PC-9 (cell line): ENCODE measurements around the gene GINS1. TPM values are rescaled to one million over a fixed set of nuclear protein-coding genes. Genes with fewer than 3 reads are reported as not detected.

Experiments
- BruUV-seq: library from RNA; stranded (reverse); fragments of 400-500 nt; replicated peaks from 2 replicates; lab custom pipeline; 2021; lab: Mats Ljungman, UMichigan
- CTCF ChIA-PET: fragments of 300-600 bp; sonication (Branson Sonifier 250); formaldehyde crosslinking; loops from one replicate; lab custom pipeline; 2022; ENCODE audit warnings: antibody characterized with exemption; lab: Charles Lee
- POLR2A ChIA-PET: fragments of 300-600 bp; sonication (Branson Sonifier 250); formaldehyde crosslinking; loops from one replicate; lab custom pipeline; 2022; ENCODE audit warnings: antibody characterized with exemption; ENCODE audit not compliant: unreplicated experiment; lab: Charles Lee
- DNase-seq, 2 experiments: peaks; one replicate each; pipeline versions ENCODE4 v3.0.0 to v3.0.0-alpha.2; 2015 to 2022; ENCODE audit warnings: mixed read lengths in 1 of 2
- H2AFZ ChIP-seq: fragments of 200-600 bp; sonication (generic); 2 replicates; pipeline ENCODE4 v1.8.1; 2017; ENCODE audit warnings: antibody characterized with exemption
- H3F3A ChIP-seq: fragments of 200-600 bp; sonication (generic); 2 replicates; pipeline ENCODE4 v1.8.1; 2017; ENCODE audit warnings: antibody characterized with exemption, mild to moderate bottlenecking, low read depth; ENCODE audit not compliant: insufficient read depth
- H3K27ac ChIP-seq: fragments of 200-600 bp; sonication (generic); 2 replicates; pipeline ENCODE4 v1.6.1; 2016; ENCODE audit warnings: mixed run types
- H3K27me3 ChIP-seq: fragments of 200-600 bp; sonication (generic); 2 replicates; pipeline ENCODE4 v1.6.1; 2016; ENCODE audit warnings: low read depth, mixed run types; ENCODE audit not compliant: insufficient read depth
- H3K36me3 ChIP-seq: fragments of 200-600 bp; sonication (generic); 2 replicates; pipeline ENCODE4 v1.6.1; 2016; ENCODE audit warnings: low read depth, mixed run types
- H3K4me1 ChIP-seq: fragments of 200-600 bp; sonication (generic); replicated peaks from 2 replicates; pipeline ENCODE4 v1.6.1; 2016; ENCODE audit warnings: mixed run types; ENCODE audit not compliant: insufficient read depth
- H3K4me2 ChIP-seq: fragments of 200-600 bp; sonication (generic); 2 replicates; pipeline ENCODE4 v1.6.1; 2017; ENCODE audit warnings: mixed run types
- H3K4me3 ChIP-seq: fragments of 200-600 bp; sonication (generic); 2 replicates; pipeline ENCODE4 v1.6.1; 2016; ENCODE audit warnings: mixed run types
- H3K79me2 ChIP-seq: fragments of 200-600 bp; sonication (generic); 2 replicates; pipeline ENCODE4 v1.6.1; 2017; ENCODE audit warnings: low read depth, mixed run types
- H3K9me2 ChIP-seq: fragments of 200-600 bp; sonication (generic); 2 replicates; pipeline ENCODE4 v1.8.1; 2017; ENCODE audit warnings: mild to moderate bottlenecking; ENCODE audit not compliant: insufficient read depth
- H3K9me3 ChIP-seq: fragments of 200-600 bp; sonication (generic); 2 replicates; pipeline ENCODE4 v1.8.1; 2016; ENCODE audit warnings: low read depth; ENCODE audit not compliant: insufficient read depth
- H4K20me1 ChIP-seq: fragments of 200-600 bp; sonication (generic); 2 replicates; pipeline ENCODE4 v1.8.1; 2017; ENCODE audit not compliant: insufficient read depth
- CTCF ChIP-seq: fragments of 200-600 bp; sonication (generic); conservative IDR thresholded peaks from 2 replicates; pipeline ENCODE4 v1.6.1; 2017; ENCODE audit warnings: mixed run types, antibody characterized with exemption, mild to moderate bottlenecking, moderate library complexity
- EZH2 ChIP-seq: fragments of 200-600 bp; sonication (generic); IDR thresholded peaks from 2 replicates; pipeline ENCODE4 v1.8.0; 2017; ENCODE audit warnings: antibody characterized with exemption, low read depth
- intact Hi-C: fragments of 100-400 bp; cut with micrococcal nuclease; formaldehyde crosslinking; loops from one replicate; pipeline ENCODE4 v1.10.0; 2022; ENCODE audit not compliant: unreplicated experiment
- total RNA-seq: library from RNA; stranded (reverse); gene quantifications from 2 replicates; pipeline ENCODE4 v1.2.3, GENCODE V29; 2021

GINS1 gene
- total RNA-seq, 1 experiment from 2014 or later: 27.8 TPM

GRCh38 chr20:25421102-25421501 lies 13.6 kb downstream of the GINS1 start:
- TF ChIP-seq CTCF: no peak
- TF ChIP-seq EZH2: no peak
- Histone ChIP-seq H3K27me3 (no peaks in the 10 kb centered on the region), H2AFZ (no peak overlapping the region), H3K79me2 (no peaks in the 10 kb centered on the region), H4K20me1 (no peaks in the 10 kb centered on the region), H3K4me3 (no peak overlapping the region), H3F3A (peaks cover 9% of the 10 kb centered on the region), H3K4me2 (no peak overlapping the region), H3K27ac (no peak overlapping the region), H3K9me3 (no peaks in the 10 kb centered on the region), H3K9me2 (no peaks in the 10 kb centered on the region), H3K36me3 (peaks cover 15% of the 10 kb centered on the region), H3K4me1 (no peaks in the 10 kb centered on the region)
- intact Hi-C loops: no loop called here
- DNase-seq: no peak
- ChIA-PET CTCF (no interaction called here), POLR2A (no interaction called here)
- no TSS peak for BruUV-seq

- BruUV-seq: no TSS peak
- H3K79me2 ChIP-seq: no peaks in the 10 kb centered on the region
- no peaks in the 10 kb centered on the region for H3K4me1 ChIP-seq
- no peak overlapping the region for H3K4me2 ChIP-seq
- TF ChIP-seq CTCF (no peak), EZH2 (no peak)
- no peaks in the 10 kb centered on the region for H3K27me3 ChIP-seq
- no peak overlapping the region for H2AFZ ChIP-seq
- no peak for DNase-seq
- H3K4me3 ChIP-seq: no peak overlapping the region
- CTCF ChIA-PET: interaction anchor here (0.7 kb wide), 1 partner anchor 270 kb away, joined by 4 read pairs; no protein-coding TSS in a partner anchor
- intact Hi-C loops: no loop called here
- no peaks in the 10 kb centered on the region for H3K9me3 ChIP-seq
- peaks cover 16% of the 10 kb centered on the region for H3K36me3 ChIP-seq
- H3K27ac ChIP-seq: no peak overlapping the region
- no peaks in the 10 kb centered on the region for H3K9me2 ChIP-seq
- POLR2A ChIA-PET: no interaction called here
- H3F3A ChIP-seq: peaks cover 9% of the 10 kb centered on the region
- H4K20me1 ChIP-seq: no peaks in the 10 kb centered on the region
Observed at GRCh38 chr20:25422032-25422431, 14.6 kb downstream of the GINS1 start.

- no peaks in the 10 kb centered on the region for H3K9me2 ChIP-seq
- H3K9me3 ChIP-seq: no peaks in the 10 kb centered on the region
- H3F3A ChIP-seq: peaks cover 9% of the 10 kb centered on the region; the same call in 1 of the 2 replicates
- H3K4me2 ChIP-seq: no peak overlapping the region
- intact Hi-C loops: no loop called here
- no peak overlapping the region for H3K4me3 ChIP-seq
- peaks cover 22% of the 10 kb centered on the region for H3K36me3 ChIP-seq
- no peaks in the 10 kb centered on the region for H3K4me1 ChIP-seq
- H3K27me3 ChIP-seq: no peaks in the 10 kb centered on the region
- ChIA-PET POLR2A (interaction anchor here (0.7 kb wide), 1 partner anchor 169 kb away, joined by 3 read pairs; no protein-coding TSS in a partner anchor), CTCF (no interaction called here)
- no peak for DNase-seq
- no peaks in the 10 kb centered on the region for H4K20me1 ChIP-seq
- no TSS peak for BruUV-seq
- H3K27ac ChIP-seq: no peak overlapping the region
- H3K79me2 ChIP-seq: no peaks in the 10 kb centered on the region
- H2AFZ ChIP-seq: no peak overlapping the region
- TF ChIP-seq CTCF: no peak
- no peak for TF ChIP-seq EZH2
Observed at GRCh38 chr20:25424536-25424935, 17.1 kb downstream of the GINS1 start.
